NCI-H2081 treated with DMSO at 0.1 percent for 48 hours (cell line): ENCODE measurements around the gene ANP32E.

Source experiments
- DNase-seq: peaks from one replicate; lab custom pipeline; 2025; lab: John Stamatoyannopoulos, UW

Gene ANP32E

DNA sequence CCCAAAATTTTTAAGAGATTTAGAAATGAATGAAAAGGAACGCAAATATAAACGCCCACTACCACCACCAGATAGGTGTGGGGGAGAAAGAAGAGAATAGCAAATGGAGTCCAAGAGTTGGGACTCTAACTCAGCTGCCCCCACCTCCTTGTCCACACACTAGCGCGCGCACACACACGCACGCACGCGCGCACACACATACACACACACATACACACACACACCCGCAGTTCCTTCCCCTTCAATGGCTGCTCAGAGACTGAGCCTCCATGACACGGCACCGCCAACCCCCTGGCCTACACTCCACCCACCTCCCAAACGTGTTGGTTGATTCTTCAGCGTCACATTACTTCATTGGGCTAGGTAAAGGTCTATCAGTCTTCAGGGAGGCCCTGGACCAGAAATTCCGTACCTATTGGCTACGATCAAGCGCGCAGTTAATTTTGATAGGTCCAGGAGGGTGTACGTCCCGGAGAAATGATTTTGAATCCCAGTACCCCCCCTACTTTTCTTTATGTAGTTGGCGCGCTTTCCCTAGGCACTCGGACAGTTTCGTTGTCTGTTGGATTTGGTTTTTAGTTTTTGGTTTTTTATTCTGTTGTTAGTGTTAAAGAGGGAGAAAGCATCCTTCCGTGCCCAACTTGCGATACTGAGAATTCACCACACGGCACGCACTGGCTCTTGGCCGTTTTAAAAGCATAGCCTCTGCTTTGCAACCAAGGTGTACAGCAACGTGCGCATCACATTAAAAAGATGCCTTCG is at the start of gene ANP32E:
TSS of gene ANP32E (minus strand) at position 261 of the 762 bp plus-strand sequence. CDS start 326 bp downstream, outside the sequence.
- peak; percentile 100 for DNase-seq

DNA sequence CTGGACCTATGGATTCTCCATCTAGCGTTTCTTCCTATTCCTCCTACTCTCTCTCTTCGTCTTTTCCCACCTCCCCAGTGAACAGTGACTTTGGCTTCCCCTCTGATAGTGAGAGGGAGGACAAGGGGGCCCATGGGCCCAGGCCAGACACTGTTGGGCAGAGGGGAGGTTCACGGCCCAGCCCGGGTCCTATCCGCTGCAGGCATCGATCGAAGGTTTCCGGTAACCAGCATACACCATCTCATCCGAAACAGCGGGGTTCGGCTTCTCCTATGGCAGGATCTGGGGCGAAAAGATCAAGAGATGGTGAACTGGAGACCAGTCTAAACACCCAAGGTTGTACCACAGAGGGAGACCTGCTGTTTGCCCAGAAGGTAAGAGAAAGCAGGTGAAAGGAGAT is 47.3 kb upstream of the ANP32E start:
- DNase-seq: no peak

DNA sequence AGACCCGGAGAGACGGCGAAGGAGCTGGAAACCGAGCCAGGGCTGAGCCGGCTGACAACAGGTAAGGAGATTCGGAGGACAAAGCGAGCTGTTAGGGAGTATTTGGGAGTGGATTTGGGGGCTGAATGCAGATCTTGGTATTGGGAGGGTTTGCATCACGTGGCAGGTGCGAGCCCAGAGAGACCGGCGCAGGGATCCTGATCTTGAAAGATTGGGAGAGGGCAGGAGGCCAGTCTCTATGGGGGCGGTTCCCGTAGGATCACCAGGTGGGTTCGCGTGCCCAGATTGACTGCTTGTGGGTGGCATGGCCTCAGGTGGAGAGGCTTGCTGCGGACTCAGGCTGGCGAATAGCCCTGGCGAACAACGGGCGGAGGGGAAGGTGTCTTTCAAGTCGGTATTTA is 46.6 kb upstream of the ANP32E start:
- peak; percentile 67 for DNase-seq

DNA sequence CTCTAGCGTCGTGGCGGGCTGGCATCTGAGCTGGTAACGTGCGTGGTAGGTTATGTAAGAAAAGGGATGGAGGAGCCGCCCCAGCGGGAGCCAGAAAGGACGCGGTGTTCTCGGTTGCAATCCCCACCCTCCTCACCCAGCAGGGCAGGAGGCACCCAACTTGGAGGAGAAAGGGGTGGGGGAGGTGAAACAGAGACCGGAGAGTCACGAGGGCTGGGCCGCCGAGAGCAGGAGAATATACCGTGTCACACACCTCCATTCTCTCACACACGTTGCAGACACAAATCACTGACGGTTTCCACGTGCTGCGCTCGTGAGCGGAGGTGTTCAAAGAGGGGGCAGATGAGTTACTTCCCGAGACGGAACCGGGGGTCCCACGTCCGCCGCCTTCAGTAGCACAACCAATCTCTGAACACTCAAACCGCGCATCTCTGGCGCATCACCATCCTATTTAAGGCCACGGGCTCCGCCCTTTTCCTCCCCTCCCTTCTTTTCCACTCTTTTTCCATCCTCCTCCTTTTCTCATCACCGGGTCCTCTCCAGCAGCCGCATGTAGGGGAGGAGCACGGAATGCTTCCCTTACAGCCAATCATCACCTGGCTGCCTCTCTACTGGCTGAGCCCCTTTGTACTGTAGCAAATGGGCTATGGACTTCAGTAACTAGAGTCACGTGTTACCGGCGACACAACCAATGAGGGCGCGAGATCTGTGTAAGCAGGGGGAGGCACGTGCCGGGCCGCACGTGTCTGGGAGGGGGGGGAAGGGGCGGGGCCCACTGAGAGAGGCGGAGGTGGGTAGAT is 46.0 kb upstream of the ANP32E start, which contains the start of gene CIART:
TSS of gene CIART (plus strand) at position 797 of the 800 bp plus-strand sequence. CDS start 714 bp downstream, outside the sequence.
- peak; percentile 99 for DNase-seq

DNA sequence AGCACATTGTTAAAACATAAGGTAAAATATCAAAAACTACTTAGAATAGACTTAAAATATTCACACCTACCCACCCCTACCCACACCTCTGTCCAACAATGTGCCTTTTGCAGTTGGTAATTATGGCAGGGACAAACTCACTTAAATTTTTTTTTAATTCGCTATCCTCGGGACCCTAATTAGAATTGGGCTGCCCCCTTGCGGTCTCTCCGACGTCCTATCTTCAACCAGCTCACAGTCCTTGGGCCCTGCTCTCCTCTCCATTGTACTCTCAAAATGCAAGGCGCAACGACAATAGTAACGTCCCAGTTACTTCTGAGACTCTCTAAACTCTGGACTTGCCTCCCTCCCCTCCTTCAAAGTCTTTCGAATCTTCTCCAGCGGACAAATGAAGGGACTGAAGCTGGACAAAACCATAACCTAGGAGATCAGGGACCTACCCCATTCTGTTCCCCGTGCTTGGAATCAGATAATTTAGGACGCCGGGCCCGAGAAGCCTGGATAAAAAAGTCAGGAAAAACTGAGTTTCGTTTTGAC is 45.4 kb upstream of the ANP32E start:
- DNase-seq: peak; percentile 48

DNA sequence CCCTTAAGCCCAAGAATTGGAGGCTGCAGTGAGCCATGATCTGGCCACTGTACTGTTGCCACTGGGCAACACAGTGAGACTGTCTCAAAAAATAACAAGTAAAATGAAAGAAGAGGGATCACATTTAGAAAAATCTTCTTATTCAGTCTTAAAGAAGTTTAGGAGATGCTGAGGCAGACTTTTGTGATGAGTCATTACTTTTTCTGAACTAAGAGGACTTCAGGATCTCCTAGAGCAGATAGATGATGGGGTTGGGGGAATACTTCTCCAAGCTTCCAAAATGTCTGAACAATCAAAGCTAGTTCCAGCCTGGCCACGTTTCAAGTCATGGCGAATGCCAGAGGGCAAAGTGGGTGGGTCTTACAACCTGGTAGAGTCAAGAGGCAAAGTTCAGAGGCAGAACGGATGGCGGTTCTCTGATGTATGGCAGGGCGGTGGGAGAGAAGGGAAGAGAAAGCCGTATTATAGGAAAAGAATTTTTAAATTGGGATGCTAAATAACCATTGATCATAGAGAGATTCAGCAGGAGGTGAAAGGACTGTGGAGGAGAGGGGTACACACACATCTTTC is 44.3 kb upstream of the ANP32E start:
- DNase-seq: no peak

DNA sequence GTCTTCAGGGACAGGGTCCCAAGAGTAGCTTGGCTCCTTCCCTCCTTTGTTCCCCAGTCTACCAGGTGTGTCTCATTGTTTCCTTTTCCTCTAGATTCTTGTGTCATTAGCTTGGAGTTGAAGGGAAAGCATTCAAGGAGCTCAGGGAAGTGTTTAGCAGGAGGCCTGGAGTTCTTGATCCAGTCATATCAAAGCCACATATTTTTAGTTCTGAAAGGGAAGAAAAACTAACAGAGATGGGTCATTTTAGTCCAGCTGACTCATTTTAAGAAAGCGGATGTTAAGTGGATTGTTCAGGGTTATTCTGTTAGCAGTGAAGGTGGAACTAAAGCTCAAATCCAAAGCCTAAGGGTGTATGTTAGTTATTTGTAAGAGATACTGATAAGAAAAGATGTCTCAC is 37.4 kb upstream of the ANP32E start:
- DNase-seq: no peak

DNA sequence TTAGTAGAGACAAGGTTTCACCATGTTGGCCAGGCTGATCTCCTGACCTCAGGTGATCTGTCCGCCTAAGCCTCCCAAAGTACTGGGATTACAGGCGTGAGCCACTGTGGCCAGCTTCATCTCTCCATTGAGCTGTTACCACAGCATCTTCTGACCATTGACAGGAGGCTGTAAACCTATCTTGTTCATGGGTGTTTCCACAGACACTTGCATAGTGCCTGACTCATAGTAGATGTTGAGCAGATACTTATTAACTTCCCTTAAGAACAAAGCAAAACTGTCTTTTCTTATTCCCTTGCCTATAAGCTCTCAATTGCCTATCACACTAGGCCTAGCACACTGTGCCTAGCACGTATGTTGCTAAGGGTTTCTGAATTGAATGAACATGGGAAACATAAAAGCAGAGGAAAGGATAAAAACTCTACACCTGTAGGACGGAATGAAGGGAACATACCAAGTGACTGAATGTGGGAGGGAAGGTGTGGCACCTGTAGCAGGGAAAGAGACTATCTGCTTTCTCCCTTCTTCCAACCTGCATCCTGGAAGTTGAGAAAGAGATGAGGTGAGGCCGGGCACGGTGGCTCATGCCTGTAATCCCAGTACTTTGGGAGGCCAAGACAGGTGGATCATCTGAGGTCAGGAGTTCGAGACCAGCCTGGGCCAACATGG is 35.5 kb upstream of the ANP32E start:
- DNase-seq: no peak

DNA sequence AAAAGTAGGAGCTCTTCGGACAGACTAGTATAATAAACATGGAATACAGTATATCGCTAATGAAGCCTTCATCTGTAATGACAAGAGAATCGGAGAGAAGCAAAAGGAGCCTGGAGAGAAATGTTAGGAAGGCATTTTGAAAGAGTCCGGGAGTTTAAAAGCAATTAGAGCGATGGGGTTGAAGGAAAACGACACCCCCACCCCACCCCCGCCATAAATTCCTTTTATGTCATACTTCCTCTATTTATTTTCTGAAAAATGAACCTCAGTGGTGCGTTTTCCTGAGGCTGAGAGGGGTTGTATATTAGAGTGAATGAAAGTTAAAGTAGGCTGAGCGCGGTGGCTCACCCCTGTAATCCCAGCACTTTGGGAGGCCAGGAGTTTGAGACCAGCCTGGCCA is 33.5 kb upstream of the ANP32E start:
- no peak for DNase-seq

DNA sequence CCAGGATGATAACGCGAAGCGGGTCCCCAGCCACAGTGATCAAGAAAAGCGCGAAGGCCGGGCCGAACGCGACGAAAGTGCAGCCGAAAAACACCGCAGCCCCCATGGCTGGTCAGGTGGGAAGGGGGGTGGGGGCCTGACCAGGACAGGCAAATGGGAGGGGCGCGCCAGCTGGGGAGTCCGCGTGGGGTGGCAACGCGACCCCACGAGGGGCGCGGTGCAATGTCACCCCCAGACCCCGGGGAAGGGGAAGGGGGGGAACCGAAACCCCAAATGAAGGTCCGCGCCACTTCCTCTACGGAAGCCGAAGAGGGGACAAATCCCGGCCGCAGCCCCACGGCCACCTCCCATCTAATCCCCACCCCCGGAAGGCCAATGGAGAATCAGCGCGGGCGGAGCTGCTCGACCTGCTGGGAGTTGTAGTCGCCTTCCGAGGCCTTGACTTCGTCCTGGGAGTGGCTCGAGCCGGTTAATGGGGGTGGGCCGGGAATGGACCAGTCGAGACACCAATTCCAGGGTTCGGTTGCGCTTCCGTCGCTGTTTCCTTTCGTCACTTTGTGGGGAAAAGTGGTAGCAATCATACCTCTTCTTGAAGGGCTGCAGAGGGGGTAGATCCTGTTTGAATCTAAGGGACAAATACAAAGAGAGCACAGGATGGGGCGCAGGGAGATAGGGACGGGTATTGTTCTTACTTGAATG is 32.9 kb upstream of the ANP32E start, which contains the start of gene APH1A:
TSS of gene APH1A (minus strand) at position 312 of the 699 bp plus-strand sequence. CDS start at position 106, 206 bp downstream.
- peak; percentile 93 for DNase-seq

DNA sequence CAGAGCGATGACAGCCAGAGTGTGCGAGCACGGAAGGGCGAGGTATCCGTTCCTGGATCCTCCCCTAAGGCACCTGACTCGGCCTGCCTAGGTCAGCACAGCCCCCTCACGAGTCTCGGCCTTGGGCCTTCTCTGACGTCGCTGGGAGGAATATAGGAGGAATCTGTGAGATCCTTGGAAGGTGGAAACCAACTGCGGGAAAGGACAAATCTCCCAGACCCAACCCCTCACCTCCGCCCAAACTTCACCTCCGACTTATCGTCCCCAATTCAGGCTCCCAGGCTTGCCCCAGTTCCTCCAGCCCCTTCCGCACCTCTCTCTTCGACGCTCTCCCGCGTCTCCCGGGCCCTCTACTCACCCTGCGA is 32.4 kb upstream of the ANP32E start:
- no peak for DNase-seq

DNA sequence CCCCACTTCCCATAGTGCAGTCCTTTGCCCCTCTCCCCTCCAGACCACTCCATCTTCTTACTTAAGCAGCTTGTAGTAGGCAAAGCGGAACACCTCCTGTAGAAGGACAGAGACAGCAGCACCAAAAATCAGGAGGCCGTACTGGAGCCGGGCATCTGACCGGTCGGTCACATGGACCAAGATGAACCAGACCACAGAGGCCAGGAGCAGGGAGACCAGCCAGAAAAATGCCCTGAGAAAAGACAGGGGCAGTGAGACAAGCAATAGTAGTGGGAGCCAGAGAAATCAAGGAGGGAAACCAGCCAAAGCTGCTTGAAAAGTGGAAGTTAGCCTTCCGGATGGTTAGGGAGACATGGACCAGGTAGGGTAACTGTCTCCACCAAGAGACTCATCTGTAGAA is 32.0 kb upstream of the ANP32E start:
- DNase-seq: no peak

DNA sequence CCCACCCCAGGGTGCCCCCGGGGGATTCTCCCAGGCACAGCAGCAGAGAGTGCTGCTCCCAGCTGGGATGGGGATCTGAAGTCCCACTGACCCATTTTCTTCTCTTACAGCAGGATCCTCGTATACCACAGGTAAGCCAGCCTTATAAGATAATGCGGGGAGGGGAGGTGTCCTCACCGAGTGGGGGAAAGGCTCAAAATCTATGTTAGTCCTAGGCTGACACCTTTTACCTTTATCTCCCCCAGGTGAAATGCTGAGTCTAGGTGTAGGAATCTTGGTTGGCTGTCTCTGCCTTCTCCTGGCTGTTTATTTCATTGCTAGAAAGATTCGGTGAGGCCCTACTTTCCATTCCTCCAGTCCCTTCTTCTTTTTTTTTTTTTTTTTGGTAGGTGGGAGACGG is 27.6 kb upstream of the ANP32E start:
- no peak for DNase-seq

DNA sequence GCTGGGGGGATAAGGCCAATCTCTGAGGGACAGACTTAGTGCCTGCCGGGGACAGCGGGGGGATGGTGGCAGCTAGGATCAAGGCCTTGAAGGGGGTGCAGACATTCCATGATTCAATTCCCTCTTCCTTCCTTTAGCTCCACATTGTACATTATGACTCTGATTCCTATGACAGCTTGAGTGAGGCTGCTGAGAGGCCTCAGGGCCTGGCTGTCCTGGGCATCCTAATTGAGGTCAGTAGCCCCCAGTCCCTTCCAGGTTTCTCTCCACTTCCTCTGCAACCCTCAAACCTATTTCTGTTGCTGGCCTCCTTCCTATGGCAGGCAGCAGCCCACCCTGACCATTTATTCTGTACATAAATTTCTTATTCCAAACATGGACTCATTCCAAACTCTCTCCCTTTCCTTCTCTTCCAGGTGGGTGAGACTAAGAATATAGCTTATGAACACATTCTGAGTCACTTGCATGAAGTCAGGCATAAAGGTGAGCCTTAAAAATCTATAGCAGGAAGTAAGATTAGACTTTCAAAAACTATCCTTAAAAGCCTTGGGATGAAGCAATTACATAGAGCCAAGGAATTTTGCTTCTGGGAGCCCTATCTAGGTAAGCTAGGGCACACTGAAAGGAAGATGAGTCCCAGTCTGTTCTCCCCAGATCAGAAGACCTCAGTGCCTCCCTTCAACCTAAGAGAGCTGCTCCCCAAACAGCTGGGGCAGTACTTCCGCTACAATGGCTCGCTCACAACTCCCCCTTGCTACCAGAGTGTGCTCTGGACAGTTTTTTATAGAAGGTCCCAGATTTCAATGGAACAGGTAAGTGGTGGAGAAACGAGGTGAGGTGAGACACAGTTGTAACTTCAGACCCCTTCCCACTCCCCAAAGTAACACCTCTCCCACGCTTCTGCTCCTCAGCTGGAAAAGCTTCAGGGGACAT is 26.7 kb upstream of the ANP32E start:
- DNase-seq: no peak

DNA sequence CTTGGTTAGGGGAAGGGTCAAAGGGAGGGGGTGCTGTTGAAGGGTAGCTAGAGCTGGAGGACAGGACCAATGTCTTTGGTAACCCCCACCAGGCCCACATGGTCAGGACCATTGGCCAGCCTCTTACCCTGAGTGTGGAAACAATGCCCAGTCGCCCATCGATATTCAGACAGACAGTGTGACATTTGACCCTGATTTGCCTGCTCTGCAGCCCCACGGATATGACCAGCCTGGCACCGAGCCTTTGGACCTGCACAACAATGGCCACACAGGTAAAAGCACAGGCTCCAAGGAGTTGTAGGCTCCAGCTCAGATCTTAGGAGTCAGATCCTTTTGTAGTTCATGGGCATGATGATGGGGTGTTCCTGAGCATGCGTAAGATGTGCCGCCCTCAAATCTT is 25.5 kb upstream of the ANP32E start:
- no peak for DNase-seq

DNA sequence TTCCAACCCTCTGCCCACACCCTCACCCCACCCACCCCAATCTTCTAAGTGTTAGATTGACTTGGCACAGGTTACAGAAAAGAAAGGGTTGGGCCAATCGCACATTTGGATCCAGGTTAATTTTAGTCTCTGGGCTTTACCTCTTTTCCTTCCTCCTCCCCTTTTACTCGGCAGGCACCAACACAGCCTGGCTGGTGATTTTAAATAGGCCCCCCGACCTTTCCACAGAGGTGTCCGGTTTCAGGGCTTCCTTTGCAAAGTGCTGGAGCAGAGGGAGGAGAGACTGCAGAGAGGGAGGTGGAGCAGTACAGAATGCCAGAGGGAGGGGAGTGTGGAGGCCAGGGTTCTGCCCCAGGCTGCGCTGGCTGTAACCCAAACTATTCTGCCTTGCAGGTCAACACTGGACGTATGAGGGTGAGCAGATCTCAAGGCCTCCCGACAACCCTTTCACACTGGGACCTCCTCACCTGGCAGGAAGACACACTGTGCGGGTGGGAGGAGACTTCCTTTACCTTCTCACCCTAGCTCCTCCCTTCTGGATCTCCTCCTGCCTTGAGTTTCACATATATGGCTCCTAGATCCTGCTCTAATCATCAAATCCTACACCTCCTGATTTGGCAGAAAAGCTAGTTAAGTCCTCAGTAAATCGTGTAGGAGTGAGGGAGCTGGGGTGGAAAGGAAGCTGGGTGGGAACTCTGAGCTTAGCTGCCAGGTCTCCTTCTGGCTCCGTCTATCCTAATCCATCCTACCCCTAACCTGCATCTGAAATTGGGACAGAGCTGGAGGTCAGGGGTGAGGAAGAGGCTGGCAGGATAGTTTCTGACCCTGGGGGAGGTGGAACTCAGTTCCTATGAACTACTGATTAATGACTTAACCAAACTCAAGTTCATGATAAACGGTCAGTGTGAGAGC is 24.1 kb upstream of the ANP32E start:
- peak; percentile 29 for DNase-seq

DNA sequence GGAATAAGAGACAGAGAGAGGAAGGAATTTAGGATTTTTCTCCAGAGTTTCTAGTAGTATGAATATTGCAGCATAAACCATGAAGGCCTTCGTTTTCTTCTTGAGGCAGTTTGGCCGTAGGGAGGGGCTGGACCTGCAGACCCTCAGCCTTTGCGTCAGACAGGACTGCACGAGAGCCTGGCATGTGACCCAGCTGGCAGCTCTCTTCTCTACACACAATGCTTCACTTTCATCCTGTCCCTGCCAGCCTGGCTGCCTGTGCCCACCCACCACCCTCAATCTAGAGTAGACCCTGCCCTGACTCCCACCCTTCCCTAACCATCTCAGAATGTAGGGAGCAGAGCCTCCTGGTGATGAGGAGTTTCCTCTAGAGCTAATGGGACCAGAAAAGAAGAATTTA is 23.3 kb upstream of the ANP32E start:
- DNase-seq: no peak

DNA sequence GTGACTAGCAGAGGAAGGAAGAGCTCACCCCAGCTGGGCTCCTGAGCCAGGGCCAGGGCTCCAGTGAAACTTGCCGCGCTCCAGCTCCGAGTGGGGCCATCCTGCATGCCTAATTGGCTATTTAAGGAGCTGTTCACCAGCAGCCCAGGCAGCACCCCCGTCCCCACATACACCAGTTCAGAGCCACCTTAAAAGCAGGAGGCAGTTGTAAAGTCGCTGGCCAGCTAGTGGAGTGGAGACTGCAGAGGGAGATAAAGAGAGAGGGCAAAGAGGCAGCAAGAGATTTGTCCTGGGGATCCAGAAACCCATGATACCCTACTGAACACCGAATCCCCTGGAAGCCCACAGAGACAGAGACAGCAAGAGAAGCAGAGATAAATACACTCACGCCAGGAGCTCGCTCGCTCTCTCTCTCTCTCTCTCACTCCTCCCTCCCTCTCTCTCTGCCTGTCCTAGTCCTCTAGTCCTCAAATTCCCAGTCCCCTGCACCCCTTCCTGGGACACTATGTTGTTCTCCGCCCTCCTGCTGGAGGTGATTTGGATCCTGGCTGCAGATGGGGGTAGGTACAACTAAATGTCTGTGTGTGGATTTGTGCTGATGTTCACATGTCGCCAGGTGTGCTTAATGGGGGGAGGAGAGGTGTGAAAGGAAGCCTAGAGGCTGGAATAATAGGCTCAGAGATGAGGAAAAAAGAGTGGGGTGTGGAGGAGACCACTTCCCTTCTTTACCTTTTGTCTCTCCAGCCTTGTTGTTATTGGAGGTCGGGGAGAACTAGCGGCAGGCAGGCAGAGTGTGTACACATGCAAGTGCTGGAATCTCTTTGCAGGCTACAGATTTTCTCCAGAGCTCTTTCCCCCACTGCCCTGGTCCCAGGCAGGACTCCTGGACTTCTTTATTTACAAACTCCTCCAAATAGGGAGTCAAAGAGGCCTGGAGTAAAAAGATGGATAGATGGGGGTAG is 22.0 kb upstream of the ANP32E start, which contains the start of gene CA14:
TSS of gene CA14 (plus strand) at position 151 of the 962 bp plus-strand sequence. CDS start at position 506, 355 bp downstream.
- DNase-seq: no peak
